Measurements from ENCODE around the gene ABHD2.

The ABHD2 gene

DNA sequence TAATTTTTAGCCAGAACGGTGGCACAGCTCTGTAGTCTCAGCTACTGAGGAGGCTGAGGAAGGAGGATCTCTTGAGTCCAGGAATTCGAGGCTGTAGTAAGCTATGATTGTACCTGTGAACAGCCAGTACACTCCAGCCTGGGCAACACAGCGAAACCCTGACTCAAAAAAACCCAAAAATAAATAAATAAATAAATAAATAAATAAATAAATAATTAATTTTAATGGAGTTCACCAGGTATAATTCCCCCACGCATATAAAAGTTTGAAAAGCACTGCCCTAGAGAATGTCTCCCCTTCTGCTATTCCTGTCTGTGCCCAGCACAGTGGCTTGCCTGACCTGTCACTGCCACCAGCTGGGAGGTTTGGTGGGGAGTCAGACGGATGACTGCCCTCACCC is 137.3 kb downstream of the ABHD2 start:
- no peak overlapping the region for H3K4me3 ChIP-seq (ENCODE audit: low read length)
- H4K20me1 ChIP-seq (ENCODE audit: control insufficient read depth, insufficient read depth, low read depth, low read length), result no peaks in the 10 kb centered on the region
- no peaks in the 10 kb centered on the region for H3F3A ChIP-seq (ENCODE audit: control insufficient read depth, insufficient read depth)
- no peaks in the 10 kb centered on the region for H3K36me3 ChIP-seq (ENCODE audit: control insufficient read depth, low read length)
- peaks cover 10% of the 10 kb centered on the region for H3K27me3 ChIP-seq (ENCODE audit: control insufficient read depth, low read length)
- no peak for TF ChIP-seq EZH2phosphoT487 (IDR thresholded peaks at IDR 0.05; ENCODE audit: borderline replicate concordance, low read length)
- TF ChIP-seq, protein P1, sequence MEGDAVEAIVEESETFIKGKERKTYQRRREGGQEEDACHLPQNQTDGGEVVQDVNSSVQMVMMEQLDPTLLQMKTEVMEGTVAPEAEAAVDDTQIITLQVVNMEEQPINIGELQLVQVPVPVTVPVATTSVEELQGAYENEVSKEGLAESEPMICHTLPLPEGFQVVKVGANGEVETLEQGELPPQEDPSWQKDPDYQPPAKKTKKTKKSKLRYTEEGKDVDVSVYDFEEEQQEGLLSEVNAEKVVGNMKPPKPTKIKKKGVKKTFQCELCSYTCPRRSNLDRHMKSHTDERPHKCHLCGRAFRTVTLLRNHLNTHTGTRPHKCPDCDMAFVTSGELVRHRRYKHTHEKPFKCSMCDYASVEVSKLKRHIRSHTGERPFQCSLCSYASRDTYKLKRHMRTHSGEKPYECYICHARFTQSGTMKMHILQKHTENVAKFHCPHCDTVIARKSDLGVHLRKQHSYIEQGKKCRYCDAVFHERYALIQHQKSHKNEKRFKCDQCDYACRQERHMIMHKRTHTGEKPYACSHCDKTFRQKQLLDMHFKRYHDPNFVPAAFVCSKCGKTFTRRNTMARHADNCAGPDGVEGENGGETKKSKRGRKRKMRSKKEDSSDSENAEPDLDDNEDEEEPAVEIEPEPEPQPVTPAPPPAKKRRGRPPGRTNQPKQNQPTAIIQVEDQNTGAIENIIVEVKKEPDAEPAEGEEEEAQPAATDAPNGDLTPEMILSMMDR (IDR thresholded peaks at IDR 0.05; ENCODE audit: low read depth, low read length, poor library complexity, severe bottlenecking), result no peak
- no peaks in the 10 kb centered on the region for H3K9me2 ChIP-seq (replicated peaks; ENCODE audit: control insufficient read depth, low read length)
- H3K4me1 ChIP-seq (ENCODE audit: control insufficient read depth, low read length), result no peaks in the 10 kb centered on the region
- H3K4me2 ChIP-seq (ENCODE audit: low read length), result no peak overlapping the region
- no peak overlapping the region for H3K27ac ChIP-seq (ENCODE audit: low read depth, low read length)
- H3K9me3 ChIP-seq (ENCODE audit: control insufficient read depth, insufficient read depth, low read length), result no peaks in the 10 kb centered on the region
- no peaks in the 10 kb centered on the region for H3K79me2 ChIP-seq (ENCODE audit: control insufficient read depth, low read length)

DNA sequence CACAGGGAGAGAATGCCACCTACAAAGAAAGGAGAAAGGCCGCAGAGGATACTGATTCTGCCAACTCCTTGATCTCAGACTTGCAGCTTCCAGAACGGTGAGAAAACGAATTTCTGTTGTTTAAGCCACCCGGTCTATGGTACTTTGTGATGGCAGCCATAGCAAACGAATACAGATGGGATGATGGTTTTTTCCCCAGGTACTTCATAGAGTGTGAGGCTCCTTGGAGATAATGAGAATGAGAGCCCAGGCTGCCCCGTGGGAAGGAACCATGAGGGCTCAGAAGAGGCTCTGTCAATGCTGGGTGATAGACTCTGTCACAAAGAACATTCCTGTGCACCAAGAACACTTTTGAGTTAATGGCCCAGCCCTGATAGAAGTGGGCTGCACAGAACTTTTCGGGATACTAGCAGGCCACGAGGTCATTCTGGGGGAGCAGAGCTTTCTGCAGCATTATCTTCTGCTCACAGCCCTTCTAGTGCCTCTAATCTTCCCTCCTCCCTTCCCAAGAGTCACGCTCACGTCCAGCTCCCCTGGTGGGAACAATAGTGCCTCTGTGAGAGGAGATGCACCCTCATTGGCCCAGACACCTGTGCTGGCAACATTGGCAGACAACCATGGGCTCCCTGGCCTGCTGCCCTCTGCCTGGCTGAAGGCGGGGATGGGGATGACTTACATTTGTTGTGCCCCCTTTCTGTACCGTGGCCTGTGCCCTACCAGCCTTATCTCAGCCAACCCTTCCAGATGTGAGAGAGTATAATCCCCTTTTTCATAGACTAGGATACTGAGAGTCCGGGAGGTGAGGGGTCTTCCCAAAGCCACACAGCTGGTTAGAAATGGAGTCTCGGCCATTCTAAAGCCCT is 138.3 kb downstream of the ABHD2 start:
- Histone ChIP-seq H4K20me1 (ENCODE audit: control insufficient read depth, insufficient read depth, low read depth, low read length) (no peaks in the 10 kb centered on the region), H3K27me3 (ENCODE audit: control insufficient read depth, low read length) (peaks cover 12% of the 10 kb centered on the region), H3K9me3 (ENCODE audit: control insufficient read depth, insufficient read depth, low read length) (no peaks in the 10 kb centered on the region), H3K79me2 (ENCODE audit: control insufficient read depth, low read length) (no peaks in the 10 kb centered on the region), H3K4me3 (ENCODE audit: low read length) (no peak overlapping the region), H3K9me2 (replicated peaks; ENCODE audit: control insufficient read depth, low read length) (no peaks in the 10 kb centered on the region), H3K4me1 (ENCODE audit: control insufficient read depth, low read length) (no peaks in the 10 kb centered on the region), H3K4me2 (ENCODE audit: low read length) (no peak overlapping the region), H3K36me3 (ENCODE audit: control insufficient read depth, low read length) (no peaks in the 10 kb centered on the region), H3K27ac (ENCODE audit: low read depth, low read length) (no peak overlapping the region), H3F3A (ENCODE audit: control insufficient read depth, insufficient read depth) (no peaks in the 10 kb centered on the region)
- TF ChIP-seq EZH2phosphoT487 (IDR thresholded peaks at IDR 0.05; ENCODE audit: borderline replicate concordance, low read length), result no peak
- TF ChIP-seq, protein P1 (IDR thresholded peaks at IDR 0.05; ENCODE audit: low read depth, low read length, poor library complexity, severe bottlenecking), result no peak

DNA sequence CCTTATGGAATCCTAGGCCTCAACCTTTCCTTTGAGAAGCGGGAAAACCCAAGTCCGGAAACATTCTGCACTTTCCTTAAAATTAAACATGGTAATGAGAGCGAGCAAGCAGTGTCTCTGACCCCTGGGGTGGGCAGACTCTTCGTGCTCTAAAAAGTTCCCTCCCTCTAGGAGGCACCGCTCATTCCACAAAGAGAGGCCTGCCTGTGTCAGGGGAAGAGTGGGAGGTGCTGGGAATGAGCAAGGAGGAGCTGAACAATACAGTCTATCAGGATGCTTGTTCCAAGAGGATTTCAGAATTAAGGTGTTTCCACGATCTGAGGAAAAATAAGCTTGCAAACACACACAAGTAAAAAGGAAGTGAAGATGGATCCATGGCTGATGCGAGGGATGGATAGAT is 139.2 kb downstream of the ABHD2 start:
- Histone ChIP-seq H3K27ac (ENCODE audit: low read depth, low read length) (no peak overlapping the region), H3K9me3 (ENCODE audit: control insufficient read depth, insufficient read depth, low read length) (no peaks in the 10 kb centered on the region), H3K79me2 (ENCODE audit: control insufficient read depth, low read length) (no peaks in the 10 kb centered on the region), H3F3A (ENCODE audit: control insufficient read depth, insufficient read depth) (no peaks in the 10 kb centered on the region), H3K4me1 (ENCODE audit: control insufficient read depth, low read length) (no peaks in the 10 kb centered on the region), H3K4me2 (ENCODE audit: low read length) (no peak overlapping the region), H3K36me3 (ENCODE audit: control insufficient read depth, low read length) (no peaks in the 10 kb centered on the region), H4K20me1 (ENCODE audit: control insufficient read depth, insufficient read depth, low read depth, low read length) (no peaks in the 10 kb centered on the region), H3K9me2 (replicated peaks; ENCODE audit: control insufficient read depth, low read length) (no peaks in the 10 kb centered on the region), H3K27me3 (ENCODE audit: control insufficient read depth, low read length) (peaks cover 11% of the 10 kb centered on the region; the same call in 1 of the 2 replicates), H3K4me3 (ENCODE audit: low read length) (no peak overlapping the region)
- TF ChIP-seq EZH2phosphoT487 (IDR thresholded peaks at IDR 0.05; ENCODE audit: borderline replicate concordance, low read length), result no peak
- TF ChIP-seq, protein P1 (IDR thresholded peaks at IDR 0.05; ENCODE audit: low read depth, low read length, poor library complexity, severe bottlenecking), result no peak

Measured in DOHH2 (cell line).